ENCODE measurements around the gene DENND11.
A peak's percentile ranks its signal among the peaks of the same experiment; 100 is the strongest.

DENND11 gene

DNA sequence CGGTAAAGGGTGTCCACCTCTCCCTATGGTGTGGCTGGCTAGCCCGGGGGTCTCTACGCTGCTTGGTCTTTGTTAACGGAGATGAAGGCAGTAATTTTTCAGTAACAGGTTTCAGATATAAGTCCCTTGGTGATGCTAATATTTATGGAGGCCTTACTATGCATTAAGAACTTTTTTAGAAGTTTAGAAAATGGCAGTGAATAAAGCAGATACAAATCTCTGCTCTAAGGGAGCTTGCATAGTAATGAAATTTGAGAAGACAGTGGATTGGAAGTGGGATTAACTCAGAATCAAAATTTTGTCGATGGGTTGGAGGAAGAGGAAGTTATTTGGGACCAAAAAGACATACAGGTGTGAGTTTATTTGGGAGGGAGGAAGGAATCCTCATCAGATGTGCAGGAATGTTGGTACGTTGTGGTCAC lies 36.6 kb upstream of the DENND11 start:
- TF ChIP-seq, protein P1, sequence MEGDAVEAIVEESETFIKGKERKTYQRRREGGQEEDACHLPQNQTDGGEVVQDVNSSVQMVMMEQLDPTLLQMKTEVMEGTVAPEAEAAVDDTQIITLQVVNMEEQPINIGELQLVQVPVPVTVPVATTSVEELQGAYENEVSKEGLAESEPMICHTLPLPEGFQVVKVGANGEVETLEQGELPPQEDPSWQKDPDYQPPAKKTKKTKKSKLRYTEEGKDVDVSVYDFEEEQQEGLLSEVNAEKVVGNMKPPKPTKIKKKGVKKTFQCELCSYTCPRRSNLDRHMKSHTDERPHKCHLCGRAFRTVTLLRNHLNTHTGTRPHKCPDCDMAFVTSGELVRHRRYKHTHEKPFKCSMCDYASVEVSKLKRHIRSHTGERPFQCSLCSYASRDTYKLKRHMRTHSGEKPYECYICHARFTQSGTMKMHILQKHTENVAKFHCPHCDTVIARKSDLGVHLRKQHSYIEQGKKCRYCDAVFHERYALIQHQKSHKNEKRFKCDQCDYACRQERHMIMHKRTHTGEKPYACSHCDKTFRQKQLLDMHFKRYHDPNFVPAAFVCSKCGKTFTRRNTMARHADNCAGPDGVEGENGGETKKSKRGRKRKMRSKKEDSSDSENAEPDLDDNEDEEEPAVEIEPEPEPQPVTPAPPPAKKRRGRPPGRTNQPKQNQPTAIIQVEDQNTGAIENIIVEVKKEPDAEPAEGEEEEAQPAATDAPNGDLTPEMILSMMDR (IDR thresholded peaks at IDR 0.05; ENCODE audit: low read depth, low read length, missing control alignments) = peak; percentile 52
- Histone ChIP-seq H3K27ac (peak overlapping the region; percentile 84), H3K27me3 (replicated peaks) (no peaks in the 10 kb centered on the region), H3K4me3 (ENCODE audit: low read depth, low read length) (peak overlapping the region; percentile 99), H3K36me3 (replicated peaks) (peaks cover 26% of the 10 kb centered on the region)
- no peak for DNase-seq
- in situ Hi-C loops (cut with HindIII; ENCODE audit: low pct_ligation_motif_present, low sequenced_read_pairs) = no loop called here

DNA sequence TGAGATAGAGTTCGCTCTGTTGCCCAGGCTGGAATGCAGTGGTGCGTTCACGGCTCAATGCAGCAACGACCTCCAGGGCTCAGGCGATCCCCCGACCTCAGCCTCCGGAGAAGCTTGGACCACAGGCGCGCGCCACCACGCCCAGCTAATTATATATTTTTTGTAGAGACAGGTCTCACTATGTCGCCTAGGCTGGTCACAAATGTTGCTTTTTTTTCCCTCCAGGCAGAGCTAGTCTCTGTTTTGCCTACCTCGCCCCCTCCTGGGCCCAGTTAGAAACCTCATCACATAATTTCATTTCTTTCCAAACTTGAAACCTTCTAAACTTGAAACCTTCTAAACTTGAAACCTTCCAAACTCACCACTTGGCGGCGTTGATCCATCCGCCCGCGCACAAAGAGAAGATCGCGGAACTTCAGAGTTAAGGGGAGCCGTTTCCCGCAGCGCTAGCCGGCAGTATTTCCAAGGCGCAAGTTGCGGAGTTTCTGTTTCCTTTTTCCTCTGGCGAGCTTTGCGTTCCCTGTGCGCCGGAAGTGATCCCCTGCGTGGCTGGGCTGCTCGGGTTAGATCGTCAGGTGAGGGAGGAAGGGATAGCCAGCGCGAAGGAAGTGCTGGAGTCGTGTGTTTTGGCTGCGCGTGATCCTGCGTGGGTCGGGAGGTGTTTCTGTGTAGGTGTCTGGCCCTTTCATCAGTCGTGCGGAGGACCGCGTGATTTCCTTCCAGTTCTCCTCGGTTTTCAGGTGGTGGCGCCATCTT lies 36.0 kb upstream of the DENND11 start, which contains the start of gene SSBP1:
TSS of gene SSBP1 (plus strand) at position 523 of the 756 bp plus-strand sequence. CDS start 809 bp downstream, outside the sequence.
- in situ Hi-C loops (cut with HindIII; ENCODE audit: low pct_ligation_motif_present, low sequenced_read_pairs) = no loop called here
- TF ChIP-seq, protein P1 (IDR thresholded peaks at IDR 0.05; ENCODE audit: low read depth, low read length, missing control alignments) = peak; percentile 85
- H3K27ac ChIP-seq = peak within 1 kb of the TSS; percentile 84

DNA sequence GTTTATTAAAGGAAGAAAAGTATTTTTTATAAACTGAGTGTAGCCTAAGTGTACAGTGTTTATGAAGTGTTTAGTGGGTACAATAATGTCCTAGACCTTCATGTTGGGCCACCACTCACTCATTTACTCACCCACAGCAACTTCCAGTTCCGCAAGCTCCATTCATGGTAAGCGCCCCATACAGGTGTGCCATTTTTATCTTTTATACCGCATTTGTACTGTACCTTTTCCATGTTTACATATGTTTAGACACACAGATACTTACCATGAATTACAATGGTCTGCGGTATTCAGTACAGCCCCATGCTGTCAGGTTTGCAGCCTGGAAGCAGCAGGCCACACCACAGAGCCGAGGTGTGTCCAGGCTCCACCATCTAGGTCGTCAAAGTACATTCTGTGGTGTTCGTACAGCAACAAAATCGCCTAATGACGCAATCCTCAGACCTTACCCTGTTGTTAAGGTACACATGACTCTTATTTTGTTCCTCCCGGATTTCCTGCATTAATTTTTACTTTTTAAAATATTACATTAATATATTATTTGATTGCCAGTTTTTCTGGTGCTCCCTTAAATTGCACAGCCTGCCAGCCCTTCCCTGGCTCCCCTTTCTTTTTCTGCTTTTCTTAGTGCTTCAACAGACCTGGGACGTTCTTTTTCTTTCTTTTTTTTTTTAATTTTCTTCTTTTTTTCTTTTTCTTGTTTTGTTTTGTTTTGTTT lies 35.3 kb upstream of the DENND11 start:
- in situ Hi-C loops (cut with HindIII; ENCODE audit: low pct_ligation_motif_present, low sequenced_read_pairs) = no loop called here
- no peak for DNase-seq
- H3K36me3 ChIP-seq (replicated peaks) = peaks cover 16% of the 10 kb centered on the region
- peak overlapping the region; percentile 99 for H3K4me3 ChIP-seq (ENCODE audit: low read depth, low read length)
- TF ChIP-seq, protein P1 (IDR thresholded peaks at IDR 0.05; ENCODE audit: low read depth, low read length, missing control alignments) = no peak
- H3K27me3 ChIP-seq (replicated peaks) = no peaks in the 10 kb centered on the region
- H3K27ac ChIP-seq = peak overlapping the region; percentile 64

More for the DNA sequence above, 36.0 kb upstream of the DENND11 start, which contains the start of gene SSBP1:
- H3K4me3 ChIP-seq (ENCODE audit: low read depth, low read length) = peak within 1 kb of the TSS; percentile 99
- H3K36me3 ChIP-seq (replicated peaks) = peaks cover 20% of the 10 kb centered on the region
- H3K27me3 ChIP-seq (replicated peaks) = no peaks in the 10 kb centered on the region
- DNase-seq = peak; percentile 94

DNA sequence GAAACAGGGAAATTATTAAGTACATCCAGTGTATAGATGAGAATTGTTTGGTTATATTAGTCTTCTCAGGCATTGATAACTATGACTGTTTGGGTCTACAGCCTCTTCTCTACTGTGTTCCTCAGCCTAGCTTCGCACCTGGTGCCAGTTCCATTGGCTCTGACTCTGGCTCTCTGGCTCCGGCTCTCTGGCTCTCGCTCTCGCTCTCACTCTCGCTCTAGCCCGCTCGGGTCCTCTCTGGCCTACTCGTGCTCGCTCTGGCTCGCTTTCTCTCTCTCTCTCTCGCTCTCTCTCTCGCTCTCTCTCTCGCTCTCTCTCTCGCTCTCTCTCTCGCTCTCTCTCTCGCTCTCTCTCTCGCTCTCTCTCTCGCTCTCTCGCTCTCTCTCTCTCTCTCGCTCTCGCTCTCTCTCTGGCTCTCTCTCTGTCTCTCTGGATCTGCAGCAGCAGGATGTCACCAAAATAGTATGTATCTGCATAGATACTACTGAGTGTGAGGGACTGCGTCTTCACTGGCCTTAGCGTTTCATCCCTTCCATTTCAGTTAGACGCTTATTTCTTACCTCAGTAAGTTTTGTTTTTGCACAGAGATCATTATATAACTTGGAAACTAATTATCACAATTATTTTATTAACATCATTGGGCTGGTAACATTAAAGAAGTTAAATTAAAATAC lies 29.6 kb upstream of the DENND11 start:
- no peak overlapping the region for H3K27ac ChIP-seq
- in situ Hi-C loops (cut with HindIII; ENCODE audit: low pct_ligation_motif_present, low sequenced_read_pairs) = no loop called here
- H3K4me3 ChIP-seq (ENCODE audit: low read depth, low read length) = no peak overlapping the region
- no peaks in the 10 kb centered on the region for H3K36me3 ChIP-seq (replicated peaks)
- no peak for DNase-seq
- no peaks in the 10 kb centered on the region for H3K27me3 ChIP-seq (replicated peaks)
- TF ChIP-seq, protein P1 (IDR thresholded peaks at IDR 0.05; ENCODE audit: low read depth, low read length, missing control alignments) = no peak

DNA sequence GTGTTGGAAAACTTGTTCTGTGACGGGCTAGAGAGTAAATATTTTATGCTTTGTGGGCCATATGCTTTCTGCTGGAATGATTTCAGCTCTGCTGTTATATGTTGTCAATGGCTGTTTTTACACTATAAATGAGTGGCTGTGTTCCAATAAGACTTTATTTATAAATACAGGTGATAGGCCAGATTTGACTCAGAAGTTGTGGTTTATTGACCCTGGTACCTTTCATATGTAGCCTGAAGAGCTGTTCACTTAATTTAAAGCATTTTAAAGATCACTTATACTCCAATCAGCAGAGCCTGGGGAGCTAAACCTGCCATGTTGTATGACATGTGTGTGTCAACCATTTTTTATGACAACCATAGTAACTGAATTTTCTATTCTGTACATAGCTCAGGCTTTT lies 27.1 kb upstream of the DENND11 start:
- no peak overlapping the region for H3K4me3 ChIP-seq (ENCODE audit: low read depth, low read length)
- no peaks in the 10 kb centered on the region for H3K36me3 ChIP-seq (replicated peaks)
- in situ Hi-C loops (cut with HindIII; ENCODE audit: low pct_ligation_motif_present, low sequenced_read_pairs) = no loop called here
- TF ChIP-seq, protein P1 (IDR thresholded peaks at IDR 0.05; ENCODE audit: low read depth, low read length, missing control alignments) = no peak
- no peak overlapping the region for H3K27ac ChIP-seq
- H3K27me3 ChIP-seq (replicated peaks) = no peaks in the 10 kb centered on the region
- DNase-seq = no peak

Measured in brain microvascular endothelial cell (primary cell).